Urinary bladder (tissue), 4 donors: ENCODE results near the gene ELMO1. TPM values are rescaled to one million over a fixed set of nuclear protein-coding genes. Genes with fewer than 3 reads are reported as not detected.

Experiments
- DNase-seq: peaks from one replicate; pipeline ENCODE4 v3.0.0-alpha.2; 2015; ENCODE audit errors: extremely low spot score
- H3K27ac ChIP-seq: one replicate; pipeline ENCODE4 v1.5.1; 2013; ENCODE audit warnings: low read depth, mild to moderate bottlenecking, moderate library complexity
- H3K36me3 ChIP-seq: one replicate; pipeline ENCODE4 v1.6.1; 2013; ENCODE audit warnings: mild to moderate bottlenecking, moderate library complexity; ENCODE audit not compliant: insufficient read depth
- H3K4me1 ChIP-seq: one replicate; pipeline ENCODE4 v1.6.1; 2013; ENCODE audit warnings: mild to moderate bottlenecking, moderate library complexity; ENCODE audit not compliant: insufficient read depth
- H3K4me3 ChIP-seq: one replicate; pipeline ENCODE4 v1.5.1; 2013; ENCODE audit warnings: low read depth, low read length
- WGBS: extraction: QIAGEN DNeasy Blood & Tissue Kit; methylation state at CpG from one replicate; pipeline ENCODE4 v1.1.7; 2013; 5-methylcytosine and 5-hydroxymethylcytosine counted together
- polyA plus RNA-seq: library from polyadenylated mRNA; stranded (reverse); fragments of 200-250 nt; gene quantifications from one replicate; pipeline ENCODE4 v1.2.3, GENCODE V29; 2013
- total RNA-seq: library from RNA; depleted of rRNA; stranded (reverse); fragments of >200 nt; gene quantifications from one replicate; pipeline ENCODE4 v1.2.3, GENCODE V29; 2014
- donor health status: healthy with polysubstance abuse.
- donor health status: healthy.

Gene ELMO1
- total and polyA plus RNA-seq, 2 donors: 14.1 to 86.7 TPM

DNA sequence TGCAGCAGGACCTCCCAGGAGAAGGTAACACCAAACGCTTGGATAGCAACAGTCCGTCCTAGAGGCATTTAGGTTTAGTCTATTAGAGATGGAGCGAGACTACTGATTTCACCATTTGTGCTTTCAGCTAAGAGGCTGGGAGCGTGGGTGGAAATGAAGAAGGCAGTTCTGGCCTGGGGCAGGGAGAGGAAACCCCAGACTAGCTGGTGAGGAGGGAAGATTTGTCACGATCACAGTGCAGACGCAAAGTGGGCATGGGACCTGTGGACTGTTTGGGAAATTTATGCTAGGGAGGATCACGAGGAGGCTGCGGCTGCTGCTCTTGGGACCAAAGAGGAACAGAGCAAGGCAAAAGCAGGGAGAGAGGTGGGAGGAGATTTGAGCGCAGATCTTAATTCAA lies 594.0 kb downstream of the ELMO1 start:
- Histone ChIP-seq H3K36me3 (no peaks in the 10 kb centered on the region), H3K4me3 (no peak overlapping the region), H3K27ac (no peak overlapping the region), H3K4me1 (no peaks in the 10 kb centered on the region)
- WGBS: 92% methylated on average over 9 of the region's 9 CpGs
- no peak for DNase-seq

DNA sequence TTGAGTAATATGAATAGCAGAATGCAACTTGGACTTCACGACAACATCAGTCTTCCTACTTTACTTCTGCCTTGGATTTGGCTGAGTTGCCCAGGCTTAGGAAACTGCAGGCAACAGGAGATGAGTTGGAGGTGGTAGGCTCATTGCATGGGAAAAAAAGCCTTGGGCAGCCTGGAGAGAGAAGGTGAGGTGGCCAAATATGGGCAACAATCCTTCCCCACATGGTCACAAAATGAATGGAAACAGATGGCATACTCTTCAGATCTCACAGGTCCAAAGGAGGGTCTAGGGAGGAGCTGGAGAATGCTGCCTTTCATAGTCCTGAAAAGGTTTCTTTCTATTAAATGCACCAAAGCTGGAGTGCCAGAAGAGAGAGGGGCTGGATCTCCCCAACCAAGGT lies 595.7 kb downstream of the ELMO1 start:
- no peak overlapping the region for H3K27ac ChIP-seq
- H3K4me3 ChIP-seq: no peak overlapping the region
- DNase-seq: no peak
- whole genome bisulfite sequencing: 92% methylated on average over 1 of the region's 1 CpG
- H3K36me3 ChIP-seq: no peaks in the 10 kb centered on the region
- no peaks in the 10 kb centered on the region for H3K4me1 ChIP-seq

DNA sequence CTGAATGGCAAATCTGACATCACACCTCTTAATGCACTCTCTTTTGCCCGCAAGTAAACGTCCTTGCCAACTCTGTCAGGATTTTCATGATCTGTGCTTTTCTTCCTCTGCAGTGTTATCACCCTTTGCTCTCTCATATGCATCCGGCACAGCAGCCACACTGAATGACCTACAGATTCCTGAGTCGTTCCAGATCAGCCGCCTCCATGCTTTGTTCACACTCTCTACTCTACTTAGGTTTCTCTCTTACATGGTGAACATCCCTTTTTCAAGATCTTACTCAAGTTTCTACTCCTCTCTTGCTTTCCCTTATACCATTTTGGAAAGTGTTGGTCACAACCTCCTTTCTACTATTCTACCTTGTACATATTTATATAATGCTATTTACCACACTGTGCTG lies 596.6 kb downstream of the ELMO1 start:
- DNase-seq: no peak
- Histone ChIP-seq H3K36me3 (no peaks in the 10 kb centered on the region), H3K4me1 (no peaks in the 10 kb centered on the region), H3K27ac (no peak overlapping the region), H3K4me3 (no peak overlapping the region)
- WGBS: 40% methylated on average over 5 of the region's 5 CpGs

DNA sequence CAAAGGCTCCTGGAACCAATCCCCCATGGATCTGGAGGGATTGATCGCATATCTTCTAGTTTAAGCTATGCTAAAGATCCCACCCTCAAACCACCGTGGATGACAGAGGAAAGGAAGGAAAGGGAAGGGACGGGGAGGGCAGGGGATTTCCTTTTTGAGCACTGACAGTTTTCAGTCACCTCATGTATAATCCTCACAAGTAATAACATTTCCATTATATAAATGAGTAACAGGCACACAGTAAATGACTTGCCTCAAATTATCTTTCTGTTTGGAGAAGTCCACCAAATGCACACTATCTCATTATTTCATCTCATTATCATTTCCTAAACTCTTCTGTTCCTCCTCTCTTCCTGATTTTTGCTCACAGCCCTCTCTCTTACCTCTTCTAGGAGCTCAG lies 597.3 kb downstream of the ELMO1 start:
- no peaks in the 10 kb centered on the region for H3K36me3 ChIP-seq
- H3K27ac ChIP-seq: no peak overlapping the region
- H3K4me3 ChIP-seq: no peak overlapping the region
- no peaks in the 10 kb centered on the region for H3K4me1 ChIP-seq
- no peak for DNase-seq
- WGBS: 52% methylated on average over 3 of the region's 3 CpGs

DNA sequence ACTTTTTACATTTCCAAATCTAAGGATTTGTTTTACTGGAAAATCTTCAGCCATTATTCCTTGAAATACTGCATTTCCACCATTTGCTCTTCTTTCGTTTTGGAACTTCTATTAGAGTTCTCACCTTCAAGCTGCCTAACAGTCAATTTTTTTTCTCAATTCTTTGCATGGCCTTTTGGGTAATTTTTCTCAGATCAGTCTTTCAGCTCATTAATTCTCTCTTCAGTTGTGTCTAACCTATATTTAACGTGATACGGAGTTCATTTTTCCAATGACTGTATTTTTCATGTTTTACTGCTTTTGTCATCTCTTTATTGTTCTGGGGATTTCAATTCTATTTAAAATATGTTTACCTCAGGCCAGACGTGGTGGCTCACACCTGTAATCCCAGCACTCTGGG lies 600.7 kb downstream of the ELMO1 start:
- H3K27ac ChIP-seq: no peak overlapping the region
- no peaks in the 10 kb centered on the region for H3K36me3 ChIP-seq
- no peaks in the 10 kb centered on the region for H3K4me1 ChIP-seq
- H3K4me3 ChIP-seq: no peak overlapping the region
- no peak for DNase-seq
- 89% methylated on average over 4 of the region's 4 CpGs for WGBS

DNA sequence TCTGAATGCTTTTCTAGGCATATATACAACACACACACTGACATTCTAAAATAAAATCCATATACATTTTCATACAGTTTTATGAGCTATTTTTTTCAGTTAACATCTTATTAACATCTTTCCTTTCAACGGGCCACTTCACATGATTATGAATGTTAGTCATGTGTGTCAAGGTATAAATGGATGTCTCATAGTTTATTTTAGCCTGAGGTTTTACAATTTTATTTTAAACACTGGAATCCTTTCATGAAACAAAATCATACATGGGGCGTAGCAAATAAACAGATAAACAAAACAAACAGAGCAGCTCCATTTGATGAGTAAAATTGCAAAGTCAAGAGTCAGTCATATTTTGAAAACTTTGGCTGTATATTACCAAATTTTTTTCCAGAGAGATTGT lies 604.3 kb downstream of the ELMO1 start:
- DNase-seq: no peak
- no peak overlapping the region for H3K27ac ChIP-seq
- no peaks in the 10 kb centered on the region for H3K36me3 ChIP-seq
- 75% methylated on average over 2 of the region's 2 CpGs for WGBS
- H3K4me3 ChIP-seq: no peak overlapping the region
- H3K4me1 ChIP-seq: no peaks in the 10 kb centered on the region

DNA sequence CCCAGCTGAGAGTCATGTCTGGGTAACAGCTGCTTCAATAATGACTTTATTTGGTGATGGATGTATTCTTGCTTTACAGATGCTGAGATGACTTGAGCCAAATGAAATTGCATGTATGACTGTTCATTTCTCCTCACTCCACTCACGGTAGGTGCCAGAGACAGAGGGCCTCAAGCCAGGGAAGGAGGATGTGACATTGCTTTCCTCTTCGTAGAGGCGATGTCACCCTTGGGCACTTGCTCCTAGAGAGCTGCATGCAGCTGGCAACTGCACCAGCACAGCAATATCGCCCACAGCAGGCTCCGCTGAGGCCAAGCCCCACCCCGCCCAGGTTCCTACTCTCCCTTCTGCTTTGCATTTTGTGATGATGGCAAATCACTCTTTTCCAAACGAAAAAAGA lies 607.8 kb downstream of the ELMO1 start:
- Histone ChIP-seq H3K27ac (no peak overlapping the region), H3K4me3 (no peak overlapping the region), H3K4me1 (no peaks in the 10 kb centered on the region), H3K36me3 (no peaks in the 10 kb centered on the region)
- no peak for DNase-seq
- WGBS: 67% methylated on average over 7 of the region's 7 CpGs

DNA sequence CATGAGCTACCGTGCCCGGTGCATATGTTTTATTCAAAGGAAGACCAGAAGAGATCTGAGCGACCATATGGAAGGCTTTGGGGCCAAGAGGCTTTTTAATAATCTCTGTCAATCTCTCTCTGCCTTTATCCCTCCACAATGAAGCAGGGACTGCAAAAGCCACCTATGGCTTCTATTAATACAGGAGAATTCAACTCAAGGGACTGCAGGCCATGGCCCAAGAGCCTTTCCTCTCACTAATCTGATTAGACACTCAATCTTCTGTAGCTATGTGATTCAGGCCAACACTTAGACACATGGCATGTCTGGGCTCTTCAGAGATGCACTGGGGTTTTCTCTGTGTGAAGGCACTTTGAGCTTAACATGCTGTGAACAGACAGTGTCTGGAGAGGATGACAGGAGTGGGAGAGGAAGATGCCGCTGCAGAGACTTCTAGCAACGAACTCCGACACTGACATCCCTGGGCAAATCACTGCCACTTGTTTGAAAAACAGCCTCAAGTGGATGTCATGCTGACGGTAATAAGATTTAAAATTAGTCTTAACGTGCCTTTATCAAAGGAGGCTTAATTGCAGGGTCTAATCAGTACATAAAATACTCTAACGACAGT lies 609.9 kb downstream of the ELMO1 start:
- DNase-seq: no peak
- 65% methylated on average over 9 of the region's 9 CpGs for WGBS
- H3K27ac ChIP-seq: no peak overlapping the region
- no peaks in the 10 kb centered on the region for H3K36me3 ChIP-seq
- H3K4me3 ChIP-seq: no peak overlapping the region
- no peaks in the 10 kb centered on the region for H3K4me1 ChIP-seq

DNA sequence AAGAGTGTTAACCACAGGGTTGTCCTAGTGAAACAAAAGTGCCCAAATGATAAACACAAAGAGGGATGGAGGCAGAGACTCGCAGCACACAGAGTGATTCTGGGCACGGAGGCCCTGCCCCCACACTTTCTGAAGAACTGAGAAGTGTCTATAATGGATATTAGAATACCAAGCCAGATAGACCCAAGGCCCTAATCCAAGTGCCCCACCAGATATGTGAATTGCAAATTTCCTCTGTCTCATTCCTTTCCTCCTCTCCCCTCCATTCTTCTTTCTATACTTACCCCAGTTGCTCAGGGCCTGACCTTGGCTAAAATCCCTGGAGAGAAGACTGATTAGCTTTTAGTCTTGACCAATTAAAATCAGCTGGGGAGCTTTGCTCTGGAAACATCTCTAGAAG lies 617.6 kb downstream of the ELMO1 start:
- no peaks in the 10 kb centered on the region for H3K4me1 ChIP-seq
- 88% methylated on average over 2 of the region's 2 CpGs for WGBS
- H3K4me3 ChIP-seq: no peak overlapping the region
- no peak overlapping the region for H3K27ac ChIP-seq
- DNase-seq: no peak
- no peaks in the 10 kb centered on the region for H3K36me3 ChIP-seq

DNA sequence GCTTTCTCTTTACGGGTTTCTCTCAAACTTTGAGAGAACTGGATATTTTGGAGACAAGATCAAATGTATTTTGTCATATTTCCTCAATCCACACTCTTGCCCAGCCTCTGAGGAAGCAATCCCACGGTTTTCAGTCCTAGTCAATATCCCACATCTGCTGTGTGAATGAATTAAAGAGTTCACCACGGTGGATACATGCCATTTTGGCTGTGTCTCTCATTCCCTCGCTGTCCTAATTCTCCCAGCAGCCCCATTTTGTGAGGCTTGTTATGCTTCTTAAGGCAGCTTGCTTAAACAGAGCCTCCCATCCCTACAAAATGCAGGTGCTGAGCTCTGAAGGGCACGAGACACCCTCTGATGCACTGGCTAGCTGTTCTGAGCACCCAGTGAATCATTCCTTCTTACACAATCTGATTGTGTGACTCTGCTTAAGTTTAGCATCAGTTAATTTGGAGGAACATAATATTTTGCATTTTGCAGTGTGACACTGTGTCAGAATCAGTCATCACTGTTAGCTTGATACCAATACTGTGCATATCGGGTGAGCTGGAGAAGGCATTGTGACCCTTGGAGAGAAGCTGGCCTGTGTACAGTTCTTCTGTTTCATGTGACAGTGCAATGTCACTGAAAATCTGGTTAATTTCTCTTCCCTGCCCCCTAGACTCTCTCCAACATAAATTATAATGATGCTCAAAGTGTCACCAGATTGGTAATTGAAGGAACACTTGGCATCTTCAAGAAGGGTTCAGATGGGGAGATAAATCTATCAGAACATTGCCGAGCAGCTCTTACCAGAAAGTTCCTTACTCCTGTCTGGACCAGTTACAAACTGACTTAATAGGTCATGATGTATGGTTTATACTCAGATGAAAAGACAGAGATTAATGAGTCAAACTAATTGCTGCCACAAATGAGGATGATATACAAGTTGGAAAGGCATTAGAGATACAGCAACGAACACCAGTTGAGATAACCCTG lies 620.6 kb downstream of the ELMO1 start:
- Histone ChIP-seq H3K4me3 (no peak overlapping the region), H3K36me3 (no peaks in the 10 kb centered on the region), H3K27ac (no peak overlapping the region), H3K4me1 (no peaks in the 10 kb centered on the region)
- WGBS: 70% methylated on average over 8 of the region's 8 CpGs
- no peak for DNase-seq

DNA sequence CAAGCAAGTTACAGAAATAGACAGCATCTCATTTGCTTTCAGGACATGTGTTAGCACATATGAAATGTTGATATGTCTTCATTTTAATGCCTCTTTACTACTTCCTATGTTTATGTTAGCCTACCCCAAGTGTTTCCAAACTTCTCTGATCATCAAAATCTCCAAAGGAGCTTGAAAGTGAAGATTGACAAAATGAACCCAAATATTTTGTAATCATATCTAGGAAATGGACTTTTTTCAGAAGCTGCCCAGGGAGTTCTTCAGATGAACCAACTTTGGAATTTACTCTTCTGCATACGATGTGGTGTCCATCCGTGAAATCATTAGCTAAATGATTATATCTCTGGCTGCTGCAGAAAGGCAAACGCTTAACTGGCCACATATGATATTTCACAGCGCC lies 623.2 kb downstream of the ELMO1 start:
- Histone ChIP-seq H3K4me3 (no peak overlapping the region), H3K4me1 (no peaks in the 10 kb centered on the region), H3K36me3 (no peaks in the 10 kb centered on the region), H3K27ac (no peak overlapping the region)
- 46% methylated on average over 4 of the region's 4 CpGs for WGBS
- DNase-seq: no peak

DNA sequence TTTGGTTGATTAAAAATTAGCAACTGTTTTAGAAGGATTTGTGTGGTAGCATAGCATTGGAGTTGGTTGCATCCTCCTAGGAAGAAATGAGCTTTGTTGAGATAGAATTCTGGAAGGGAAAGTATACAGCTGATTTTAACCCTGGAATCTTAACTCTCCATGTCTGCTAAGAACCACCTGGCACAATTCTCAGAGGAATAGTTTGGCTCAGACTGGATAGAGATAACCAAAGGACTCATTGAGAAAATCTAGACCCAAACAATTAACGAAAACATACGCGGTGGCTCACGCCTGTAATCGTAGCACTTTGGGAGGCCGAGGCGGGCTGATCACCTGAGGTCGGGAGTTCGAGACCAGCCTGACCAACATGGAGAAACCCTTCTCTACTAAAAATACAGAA lies 625.3 kb downstream of the ELMO1 start:
- no peak overlapping the region for H3K4me3 ChIP-seq
- 78% methylated on average over 9 of the region's 9 CpGs for WGBS
- H3K36me3 ChIP-seq: no peaks in the 10 kb centered on the region
- H3K4me1 ChIP-seq: no peaks in the 10 kb centered on the region
- H3K27ac ChIP-seq: no peak overlapping the region
- no peak for DNase-seq

DNA sequence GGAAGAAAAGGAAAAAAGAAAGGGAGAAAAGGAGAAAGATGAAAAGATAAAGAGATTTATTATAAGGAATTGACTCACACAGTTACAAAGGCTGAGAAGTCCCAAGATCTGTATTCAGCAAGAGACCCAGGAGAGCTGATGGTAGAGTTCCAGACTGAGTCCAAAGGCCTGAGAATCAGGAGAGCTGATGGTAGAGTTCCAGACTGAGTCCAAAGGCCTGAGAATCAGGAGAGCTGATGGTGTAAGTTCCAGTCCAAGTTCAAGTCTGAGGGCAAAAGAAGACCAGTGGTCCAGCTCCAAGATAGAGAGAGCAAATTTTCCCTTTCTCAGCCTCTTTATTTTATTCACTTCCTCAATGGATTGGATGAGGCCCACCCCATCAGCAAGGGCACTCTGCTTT lies 627.0 kb downstream of the ELMO1 start:
- H3K27ac ChIP-seq: no peak overlapping the region
- H3K36me3 ChIP-seq: no peaks in the 10 kb centered on the region
- no peaks in the 10 kb centered on the region for H3K4me1 ChIP-seq
- no peak overlapping the region for H3K4me3 ChIP-seq
- DNase-seq: no peak

DNA sequence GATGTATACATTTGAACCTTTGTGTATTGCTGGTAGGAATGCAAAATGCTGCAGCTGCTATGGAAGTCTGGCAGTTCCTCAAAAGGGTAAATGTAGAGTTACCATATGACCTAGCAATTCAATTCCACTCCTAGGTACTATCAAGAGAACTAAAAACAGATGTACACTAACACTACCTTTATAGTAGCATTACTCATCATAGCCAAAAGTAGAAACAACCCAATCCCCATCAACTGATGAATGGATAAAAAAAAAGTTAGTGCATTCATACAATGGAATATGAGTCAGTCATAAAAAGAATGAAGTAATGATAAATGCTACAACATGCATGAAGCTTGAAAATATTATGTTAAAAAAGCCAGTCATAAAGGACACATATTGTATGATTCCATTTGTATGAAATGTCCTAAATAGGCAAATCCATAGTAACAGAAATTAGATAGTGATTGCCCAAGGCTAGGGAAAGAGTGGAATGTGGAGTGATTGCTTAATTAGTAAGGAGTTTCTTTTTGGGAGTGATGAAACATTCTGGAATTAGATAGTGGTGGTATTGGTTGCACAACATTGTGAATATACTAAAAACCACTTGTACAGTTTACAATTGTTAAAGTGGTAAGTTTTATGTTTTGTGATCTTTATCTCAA lies 628.0 kb downstream of the ELMO1 start:
- Histone ChIP-seq H3K4me1 (no peaks in the 10 kb centered on the region), H3K36me3 (no peaks in the 10 kb centered on the region), H3K4me3 (no peak overlapping the region), H3K27ac (no peak overlapping the region)
- DNase-seq: no peak
